ENCODE measurements around the gene SGCD. TPM values are rescaled to one million over a fixed set of nuclear protein-coding genes. Genes with fewer than 3 reads are reported as not detected.

Gene SGCD
- polyA plus RNA-seq (2011; rRNA removed) (19.7 and 25.2 TPM in 2 replicates), polyA minus RNA-seq (2011; rRNA and poly(A)+ RNA removed) (25.5 and 29.3 TPM in 2 replicates)

DNA sequence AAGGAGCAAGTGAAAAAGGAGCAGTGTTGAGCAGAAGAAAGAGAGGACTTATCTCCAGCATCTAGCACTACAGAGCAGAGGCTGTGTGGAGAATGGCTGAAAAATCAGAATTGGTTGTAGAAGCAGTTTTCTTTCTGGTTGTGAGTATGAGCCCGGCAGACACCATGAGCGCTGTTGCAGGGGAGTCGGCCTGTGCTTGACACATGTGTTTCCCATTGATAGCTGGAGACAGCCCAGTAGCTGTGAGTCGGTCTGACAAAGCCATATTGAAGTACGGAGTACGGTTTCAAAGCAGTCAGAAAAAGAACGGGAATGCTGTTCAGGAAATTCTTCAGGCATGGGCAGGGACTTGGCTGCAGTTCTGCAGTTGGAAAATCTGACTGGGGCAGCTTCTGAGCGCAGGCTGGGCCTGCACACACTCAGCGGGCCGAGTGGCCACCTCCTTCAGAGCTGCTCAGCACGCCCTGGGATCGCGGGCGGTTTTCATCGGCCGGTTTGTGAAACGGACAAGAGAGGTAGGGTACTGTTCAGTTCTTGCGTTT lies at the start of gene SGCD:
TSS of gene SGCD (plus strand) at position 447 of the 542 bp plus-strand sequence.
- peak; percentile 55 for DNase-seq (ENCODE audit: low read depth, low spot score)
- Histone ChIP-seq H3K4me3 (ENCODE audit: low read depth, low read length) (peak within 1 kb of the TSS; percentile 65), H3K27me3 (ENCODE audit: control insufficient read depth, insufficient read depth, low read length) (no peaks in the 10 kb centered on the region), H3K27ac (ENCODE audit: low read depth, low read length) (peak within 1 kb of the TSS; percentile 71), H3K9me3 (ENCODE audit: control insufficient read depth, insufficient read depth, low read length) (peaks cover 2% of the 10 kb centered on the region; the same call in 1 of the 2 replicates)
- POLR2A ChIA-PET: interaction anchor here (0.6 kb wide), 1 partner anchor 443 kb away, joined by 8 read pairs; no protein-coding TSS in a partner anchor
- TF ChIP-seq, protein P1, sequence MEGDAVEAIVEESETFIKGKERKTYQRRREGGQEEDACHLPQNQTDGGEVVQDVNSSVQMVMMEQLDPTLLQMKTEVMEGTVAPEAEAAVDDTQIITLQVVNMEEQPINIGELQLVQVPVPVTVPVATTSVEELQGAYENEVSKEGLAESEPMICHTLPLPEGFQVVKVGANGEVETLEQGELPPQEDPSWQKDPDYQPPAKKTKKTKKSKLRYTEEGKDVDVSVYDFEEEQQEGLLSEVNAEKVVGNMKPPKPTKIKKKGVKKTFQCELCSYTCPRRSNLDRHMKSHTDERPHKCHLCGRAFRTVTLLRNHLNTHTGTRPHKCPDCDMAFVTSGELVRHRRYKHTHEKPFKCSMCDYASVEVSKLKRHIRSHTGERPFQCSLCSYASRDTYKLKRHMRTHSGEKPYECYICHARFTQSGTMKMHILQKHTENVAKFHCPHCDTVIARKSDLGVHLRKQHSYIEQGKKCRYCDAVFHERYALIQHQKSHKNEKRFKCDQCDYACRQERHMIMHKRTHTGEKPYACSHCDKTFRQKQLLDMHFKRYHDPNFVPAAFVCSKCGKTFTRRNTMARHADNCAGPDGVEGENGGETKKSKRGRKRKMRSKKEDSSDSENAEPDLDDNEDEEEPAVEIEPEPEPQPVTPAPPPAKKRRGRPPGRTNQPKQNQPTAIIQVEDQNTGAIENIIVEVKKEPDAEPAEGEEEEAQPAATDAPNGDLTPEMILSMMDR (IDR thresholded peaks at IDR 0.05; ENCODE audit: low read depth, low read length): no peak
- CTCF ChIA-PET: interaction anchor here (1.1 kb wide), 1 partner anchor 48 kb away, joined by 5 read pairs; no protein-coding TSS in a partner anchor

DNA sequence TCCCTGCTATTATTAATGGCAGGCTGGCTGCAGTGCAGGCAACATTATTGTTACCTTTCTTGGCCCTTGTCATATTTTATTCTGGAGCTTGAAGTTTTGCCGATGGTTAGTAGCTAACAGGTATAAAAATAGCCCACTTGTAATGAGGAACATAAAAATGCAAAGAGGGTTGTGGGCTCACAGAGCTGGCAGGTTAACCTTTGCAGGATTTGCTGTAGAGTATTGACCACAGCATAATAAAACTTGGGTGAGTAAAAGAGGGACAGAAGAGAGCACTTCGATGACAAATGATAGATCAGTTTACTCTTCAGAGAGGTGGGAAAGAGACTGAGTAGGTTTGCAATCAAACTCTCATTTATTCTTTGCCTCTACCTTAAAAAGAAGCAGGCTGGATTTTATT lies 49.7 kb upstream of the SGCD start:
- ChIA-PET POLR2A (no interaction called here), CTCF (no interaction called here)
- Histone ChIP-seq H3K4me3 (ENCODE audit: low read depth, low read length) (no peak overlapping the region), H3K27ac (ENCODE audit: low read depth, low read length) (no peak overlapping the region), H3K9me3 (ENCODE audit: control insufficient read depth, insufficient read depth, low read length) (no peaks in the 10 kb centered on the region), H3K27me3 (ENCODE audit: control insufficient read depth, insufficient read depth, low read length) (no peaks in the 10 kb centered on the region)
- DNase-seq (ENCODE audit: low read depth, low spot score): no peak
- TF ChIP-seq, protein P1 (IDR thresholded peaks at IDR 0.05; ENCODE audit: low read depth, low read length): no peak

DNA sequence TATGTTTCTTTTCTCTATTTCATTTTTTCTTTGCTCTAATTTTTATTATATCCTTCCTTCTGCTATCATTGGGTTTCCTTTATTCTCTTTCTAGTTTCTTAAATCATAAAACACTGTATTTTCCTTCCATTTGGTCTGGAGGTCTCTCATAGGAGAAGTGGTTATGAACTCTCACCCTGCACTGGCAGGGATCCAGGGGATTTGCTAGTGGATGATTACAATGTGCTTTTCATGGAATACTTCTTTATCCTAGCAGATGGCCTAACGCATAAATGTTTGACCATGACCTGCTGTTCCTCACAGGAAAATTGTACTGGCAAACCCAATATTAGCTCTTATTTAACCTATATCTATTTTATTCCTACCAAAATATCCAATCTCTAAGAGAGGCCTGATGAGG lies 31.5 kb upstream of the SGCD start:
- no peak for DNase-seq (ENCODE audit: low read depth, low spot score)
- Histone ChIP-seq H3K9me3 (ENCODE audit: control insufficient read depth, insufficient read depth, low read length) (no peaks in the 10 kb centered on the region), H3K27me3 (ENCODE audit: control insufficient read depth, insufficient read depth, low read length) (no peaks in the 10 kb centered on the region), H3K4me3 (ENCODE audit: low read depth, low read length) (no peak overlapping the region), H3K27ac (ENCODE audit: low read depth, low read length) (no peak overlapping the region)
- ChIA-PET POLR2A (no interaction called here), CTCF (no interaction called here)
- TF ChIP-seq, protein P1 (IDR thresholded peaks at IDR 0.05; ENCODE audit: low read depth, low read length): no peak

DNA sequence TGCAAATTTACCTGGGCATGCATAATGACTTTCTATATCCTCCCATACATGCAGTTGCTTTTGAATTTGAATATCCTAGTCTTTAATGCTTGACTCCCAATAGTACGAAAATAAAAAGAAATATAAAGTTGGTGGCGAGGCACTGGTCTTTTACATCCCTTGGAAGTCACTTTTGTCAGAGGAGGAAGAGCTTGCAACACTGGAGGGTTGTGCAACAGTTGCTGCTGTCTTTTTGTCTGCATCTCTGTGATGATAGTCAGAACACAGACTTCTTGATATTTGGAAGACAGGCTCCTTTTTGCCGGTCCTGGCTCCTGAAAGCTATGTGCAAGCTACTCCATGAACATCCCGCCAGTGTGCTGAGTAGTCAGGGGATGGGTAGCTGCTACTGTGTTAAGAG lies 16.8 kb upstream of the SGCD start:
- Histone ChIP-seq H3K4me3 (ENCODE audit: low read depth, low read length) (no peak overlapping the region), H3K9me3 (ENCODE audit: control insufficient read depth, insufficient read depth, low read length) (no peaks in the 10 kb centered on the region; the same call in 1 of the 2 replicates), H3K27me3 (ENCODE audit: control insufficient read depth, insufficient read depth, low read length) (no peaks in the 10 kb centered on the region), H3K27ac (ENCODE audit: low read depth, low read length) (no peak overlapping the region)
- POLR2A ChIA-PET: no interaction called here
- TF ChIP-seq, protein P1 (IDR thresholded peaks at IDR 0.05; ENCODE audit: low read depth, low read length): no peak
- DNase-seq (ENCODE audit: low read depth, low spot score): no peak
- CTCF ChIA-PET: no interaction called here

DNA sequence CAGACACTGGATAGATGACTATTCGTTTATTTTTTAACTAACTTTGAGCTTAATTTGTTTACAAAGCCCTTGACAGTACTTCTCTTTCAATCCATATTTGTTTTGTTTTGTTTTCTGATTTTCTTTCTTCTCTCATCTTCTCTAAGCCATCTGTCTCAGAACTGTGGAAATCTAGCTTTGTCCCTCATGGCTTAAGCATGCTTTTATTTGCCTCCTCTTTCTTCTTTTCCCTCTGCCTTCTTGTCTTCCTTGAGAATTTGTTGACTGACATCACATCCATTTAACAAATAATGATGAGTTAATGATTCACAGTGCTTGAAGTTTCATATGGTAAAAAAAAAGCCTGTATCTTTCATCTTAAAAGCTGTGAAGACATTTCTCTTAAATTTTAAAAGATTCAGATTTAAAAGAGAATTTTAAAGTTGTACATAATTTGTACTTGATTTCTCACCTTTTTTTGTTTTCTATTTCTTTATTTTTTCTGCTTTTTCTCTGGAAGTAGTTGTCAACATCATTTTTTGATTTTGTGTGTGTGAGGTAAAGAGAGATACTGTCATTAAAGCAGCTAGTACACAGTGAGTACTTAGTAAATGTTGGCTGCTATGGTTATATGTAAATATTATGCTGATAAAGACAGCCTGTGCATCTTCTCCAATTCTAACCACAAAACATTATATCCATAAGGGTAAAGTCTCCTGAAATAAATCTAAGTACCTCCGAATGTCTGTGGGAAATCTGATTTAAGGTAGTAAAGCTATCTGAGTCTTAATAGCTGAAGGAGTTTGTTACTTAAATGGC lies 13.9 kb upstream of the SGCD start:
- CTCF ChIA-PET: no interaction called here
- Histone ChIP-seq H3K9me3 (ENCODE audit: control insufficient read depth, insufficient read depth, low read length) (no peaks in the 10 kb centered on the region), H3K27me3 (ENCODE audit: control insufficient read depth, insufficient read depth, low read length) (no peaks in the 10 kb centered on the region), H3K27ac (ENCODE audit: low read depth, low read length) (no peak overlapping the region), H3K4me3 (ENCODE audit: low read depth, low read length) (no peak overlapping the region)
- POLR2A ChIA-PET: no interaction called here
- TF ChIP-seq, protein P1 (IDR thresholded peaks at IDR 0.05; ENCODE audit: low read depth, low read length): no peak
- DNase-seq (ENCODE audit: low read depth, low spot score): no peak
